Activated gamma-delta T cell treated with Interleukin-2 at 50 U/mL for 16 hours (primary cell): Measurements from ENCODE around the gene RCC1.
"Not testable (repeated sequence)": the region's sequence is repeated elsewhere in the genome, so short reads cannot be mapped to it uniquely, and the experiment has no call there.

Experiments
- DNase-seq: peaks from one replicate; pipeline ENCODE4 v3.0.0-alpha.2; 2020

Gene RCC1

DNA sequence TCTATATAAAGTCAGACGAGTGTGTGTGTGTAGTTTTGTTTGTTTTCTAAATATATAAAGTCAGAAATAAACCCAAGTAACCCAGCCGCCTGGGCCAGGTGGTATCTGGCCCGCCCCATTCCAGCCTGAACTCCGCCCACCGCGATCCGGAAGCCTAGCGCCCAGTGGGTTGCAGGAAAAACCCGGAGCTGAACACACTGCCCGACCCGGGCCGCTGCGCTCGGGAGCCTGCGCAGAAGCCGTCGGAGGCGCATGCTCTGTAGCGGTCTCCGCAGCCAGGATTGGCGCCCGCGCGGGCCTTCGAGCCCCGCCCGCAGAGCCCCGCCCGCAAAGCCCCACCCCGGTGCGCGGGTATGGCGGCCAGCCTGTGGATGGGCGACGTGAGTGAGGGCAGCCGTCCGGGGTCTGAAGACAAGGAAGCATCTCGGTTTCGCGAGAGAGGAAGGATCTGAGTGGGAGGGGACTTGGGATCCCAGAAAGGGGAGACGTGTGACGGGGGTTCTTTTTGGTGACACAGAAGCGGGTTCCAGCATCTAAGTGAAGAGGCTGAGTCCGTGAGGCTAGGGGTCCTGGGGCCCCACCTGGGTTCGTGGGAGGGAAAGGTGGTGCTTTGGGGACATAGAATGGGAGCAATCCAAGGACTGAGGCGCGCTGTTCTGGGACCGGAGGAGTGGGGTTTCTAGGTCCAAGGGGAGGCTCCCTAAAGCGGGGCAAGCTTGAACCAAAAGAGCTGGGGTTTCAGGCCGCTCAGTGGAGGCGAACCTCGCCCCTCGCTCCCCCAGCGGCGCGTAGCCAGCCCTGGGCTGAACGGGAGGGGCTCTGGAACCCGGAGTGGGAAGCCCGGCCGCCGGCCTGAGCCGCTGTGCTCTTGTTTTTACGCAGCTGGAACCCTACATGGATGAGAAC lies 47.2 kb downstream of the RCC1 start, which contains the start of gene TRNAU1AP:
Gene TRNAU1AP, plus strand, starts transcription at position 328 of the 906 bp plus-strand sequence. Its CDS starts 26 bp downstream, at position 354.
- DNase-seq: peak; percentile 96

DNA sequence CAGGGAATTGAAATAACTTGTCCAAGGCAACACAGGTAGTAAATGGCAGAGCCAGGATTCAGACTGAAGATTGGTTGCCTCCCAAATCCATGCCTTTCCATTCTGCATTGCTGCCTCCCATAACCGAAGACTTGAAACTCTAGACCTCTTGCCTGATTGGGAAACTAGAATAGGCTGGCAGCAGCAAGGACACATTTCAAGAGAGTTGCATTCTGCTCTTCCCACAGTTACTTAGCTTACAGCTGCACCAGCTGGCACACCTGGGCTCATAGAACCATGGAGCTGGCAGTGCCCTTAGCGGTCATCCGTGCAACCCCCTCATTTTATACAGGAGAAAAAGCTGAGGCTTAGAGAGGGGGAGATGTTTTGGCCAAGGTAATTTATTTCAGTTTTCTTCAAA lies 55.0 kb downstream of the RCC1 start:
- DNase-seq: no peak

DNA sequence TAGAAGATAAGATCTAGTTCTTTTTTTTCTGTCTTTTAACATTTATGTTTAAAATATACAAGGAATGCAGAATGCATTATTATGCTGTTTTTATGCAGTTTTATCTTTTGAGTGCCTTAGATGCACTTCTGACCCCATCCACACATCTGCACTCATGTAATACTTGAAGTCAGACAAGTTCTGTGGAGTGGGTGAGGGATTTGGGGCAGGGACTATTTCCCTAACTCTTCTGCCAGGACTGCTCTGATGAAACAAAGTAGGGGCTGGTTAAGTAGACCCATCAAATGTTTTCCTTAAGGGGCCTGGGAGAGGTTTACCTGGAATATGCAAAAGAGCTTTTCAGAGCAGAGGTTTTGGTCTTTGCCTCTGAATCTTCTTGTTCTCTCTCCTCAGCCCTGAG lies 58.5 kb downstream of the RCC1 start:
- DNase-seq: no peak

DNA sequence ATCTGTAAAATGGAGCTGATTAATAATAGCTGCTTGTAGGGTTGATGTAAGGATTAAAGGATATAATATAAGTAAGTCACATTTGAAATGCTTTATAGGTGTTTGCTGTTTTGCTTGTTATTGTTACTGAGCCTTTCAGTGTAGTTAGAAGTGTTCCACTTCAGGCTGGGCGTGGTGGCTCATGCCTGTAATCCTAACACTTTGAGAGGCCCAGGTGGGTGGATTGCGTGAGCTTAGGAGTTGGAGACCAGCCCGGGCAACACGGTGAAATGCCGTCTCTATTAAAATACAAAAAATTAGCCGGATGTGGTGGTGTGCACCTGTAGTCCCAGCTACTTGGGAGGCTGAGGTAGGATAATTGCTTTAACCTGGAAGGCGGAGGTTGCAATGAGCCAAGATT lies 59.2 kb downstream of the RCC1 start:
- no peak for DNase-seq

DNA sequence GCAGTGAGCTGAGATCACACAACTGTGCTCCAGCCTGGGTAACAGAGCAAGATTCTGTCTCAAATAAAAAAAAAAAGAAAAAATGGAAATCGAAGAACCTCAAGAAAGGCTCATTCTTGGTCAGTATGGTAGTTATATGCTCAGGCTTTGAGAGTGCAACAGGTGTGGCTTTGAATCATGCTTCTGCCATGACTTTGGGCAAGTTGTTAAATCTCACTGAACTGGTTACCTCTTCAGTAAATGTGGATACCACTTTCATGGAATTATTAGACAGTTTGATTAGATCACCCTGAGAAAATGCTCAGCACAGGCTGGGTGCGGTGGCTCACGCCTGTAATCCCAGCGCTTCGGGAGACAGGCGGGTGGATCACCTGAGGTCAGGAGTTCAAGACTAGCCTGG lies 59.9 kb downstream of the RCC1 start:
- no peak for DNase-seq

DNA sequence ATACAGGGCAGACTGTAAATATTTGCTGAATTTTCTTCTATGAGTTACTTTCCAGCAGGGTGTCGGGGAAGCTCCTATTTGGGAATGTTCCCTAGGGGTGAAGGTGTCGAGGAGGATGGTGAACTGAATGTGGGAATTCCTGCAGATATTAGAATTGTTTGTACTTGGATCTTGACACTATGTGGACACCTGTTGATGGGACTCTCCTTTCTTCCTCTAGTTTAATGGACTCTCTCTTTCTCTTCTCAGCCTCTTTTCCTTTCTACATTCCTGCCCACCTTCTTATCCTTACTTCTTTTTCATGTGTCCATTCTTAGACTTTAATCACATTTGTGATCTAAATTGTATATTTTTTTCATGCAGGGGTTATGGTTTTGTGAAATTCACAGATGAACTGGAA lies 61.1 kb downstream of the RCC1 start:
- no peak for DNase-seq

DNA sequence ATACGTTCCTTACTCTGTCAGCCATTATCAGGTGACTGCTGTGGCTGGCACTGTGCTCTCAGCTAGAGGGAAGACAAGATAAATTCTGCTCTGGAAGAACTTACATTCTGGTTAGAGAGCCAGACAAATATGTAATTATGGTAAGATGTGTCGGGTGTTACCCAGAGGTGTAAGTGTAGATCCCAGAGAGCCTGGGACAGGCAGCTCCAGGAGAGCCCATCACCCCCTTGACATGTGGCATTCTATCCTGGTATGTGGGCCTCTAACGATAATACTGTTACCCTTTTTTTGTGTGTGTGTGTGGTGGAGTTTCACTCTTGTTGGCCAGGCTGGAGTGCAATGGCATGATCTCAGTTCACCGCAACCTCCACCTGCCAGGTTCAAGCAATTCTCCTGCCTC lies 66.1 kb downstream of the RCC1 start:
- DNase-seq: no peak

DNA sequence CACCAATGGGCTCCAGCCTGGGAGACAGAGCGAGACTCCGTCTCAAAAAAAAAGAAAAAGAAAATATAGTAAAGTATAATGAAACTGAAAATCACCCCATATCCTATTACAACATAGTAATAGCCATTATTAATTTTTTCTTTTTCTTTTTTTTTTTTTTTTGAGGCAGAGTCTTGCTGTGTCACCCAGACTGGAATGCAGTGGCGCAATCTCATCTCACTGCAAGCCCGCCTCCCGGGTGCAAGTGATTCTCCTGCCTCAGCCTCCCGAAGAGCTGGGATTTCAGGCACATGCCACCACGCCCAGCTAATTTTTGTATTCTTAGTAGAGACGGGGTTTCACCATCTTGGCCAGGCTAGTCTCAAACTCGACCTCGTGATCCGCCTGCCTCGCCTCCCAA lies 67.0 kb downstream of the RCC1 start:
- DNase-seq: not testable (repeated sequence)

DNA sequence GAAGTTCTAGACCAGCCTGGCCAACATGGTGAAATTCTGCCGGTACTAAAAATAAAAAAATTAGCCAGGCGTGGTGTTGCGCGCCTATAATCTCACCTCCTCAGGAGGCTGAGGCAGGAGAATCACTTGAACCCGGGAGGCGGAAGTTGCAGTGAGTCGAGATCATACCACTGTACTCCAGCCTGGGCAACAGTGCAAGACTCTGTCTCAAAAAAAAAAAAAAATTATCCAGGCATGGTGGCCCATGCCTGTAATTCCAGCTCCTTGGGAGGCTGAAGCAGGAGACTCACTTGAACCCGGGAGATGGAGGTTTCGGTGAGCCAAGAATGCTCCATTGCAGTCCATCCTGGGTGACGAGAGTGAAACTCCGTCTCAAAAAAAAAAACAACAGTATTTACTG lies 67.7 kb downstream of the RCC1 start:
- DNase-seq: no peak

DNA sequence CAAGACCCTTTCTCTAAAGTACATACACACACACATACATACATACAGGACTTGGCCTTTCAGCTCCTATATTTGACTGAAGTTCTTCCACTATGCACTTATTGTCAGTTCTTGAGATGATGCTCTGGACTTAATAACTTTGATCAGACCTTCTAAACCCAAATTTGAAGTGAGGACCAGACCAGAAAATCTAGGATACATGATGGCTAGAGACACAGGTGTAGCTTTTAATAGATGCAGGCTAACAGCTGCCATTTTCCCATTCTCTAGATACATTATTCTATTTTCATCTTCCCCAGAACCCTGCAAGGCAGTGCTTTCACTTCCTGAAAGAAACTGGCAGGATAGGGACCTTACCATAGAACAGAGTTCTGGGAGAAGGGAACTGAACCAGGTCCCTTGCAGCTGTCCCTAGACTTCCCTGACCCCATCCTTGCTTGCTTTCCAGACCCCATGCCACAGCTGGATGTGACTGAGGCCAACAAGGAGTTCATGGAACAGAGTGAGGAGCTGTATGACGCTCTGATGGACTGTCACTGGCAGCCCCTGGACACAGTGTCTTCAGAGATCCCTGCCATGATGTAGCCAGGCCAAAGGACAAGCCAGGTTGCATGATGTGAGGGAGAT lies 71.3 kb downstream of the RCC1 start:
- DNase-seq: no peak

DNA sequence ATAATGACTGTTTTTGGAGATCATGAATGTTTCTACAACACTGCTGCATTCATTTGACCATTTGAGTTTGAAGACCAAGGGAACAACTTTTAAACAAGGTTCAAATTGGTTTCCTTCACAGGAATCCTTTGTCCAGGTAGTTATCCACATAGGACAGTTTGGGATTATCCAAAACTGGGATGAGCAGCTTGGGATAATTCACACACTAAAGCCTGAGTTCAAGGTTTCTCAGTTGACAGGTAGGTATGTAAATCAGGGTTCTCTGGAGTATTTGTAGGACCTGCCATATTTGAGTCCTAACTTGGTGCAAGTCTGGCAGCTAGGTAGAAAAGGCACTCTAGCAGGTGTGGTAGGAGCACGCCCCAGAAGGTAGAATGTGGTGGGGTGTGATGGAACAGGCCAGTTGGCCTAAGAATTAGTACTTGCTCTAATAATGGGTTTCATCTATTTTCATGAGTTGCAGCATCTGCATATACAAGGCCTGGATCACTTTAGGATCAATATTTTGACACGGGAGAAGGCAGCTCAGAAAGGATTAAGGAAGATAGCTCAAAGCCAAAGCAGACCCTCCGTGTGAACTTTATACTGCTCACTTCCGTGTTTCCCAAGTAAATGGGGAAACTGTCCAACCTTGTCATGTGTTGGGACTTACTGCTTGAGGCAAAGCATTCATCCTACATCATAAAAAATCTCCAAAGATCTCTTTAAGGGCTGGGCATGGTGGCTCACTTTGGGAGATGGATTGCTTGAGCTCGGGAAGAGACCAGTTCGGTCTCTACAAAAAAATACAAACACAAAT lies 72.1 kb downstream of the RCC1 start:
- DNase-seq: no peak

DNA sequence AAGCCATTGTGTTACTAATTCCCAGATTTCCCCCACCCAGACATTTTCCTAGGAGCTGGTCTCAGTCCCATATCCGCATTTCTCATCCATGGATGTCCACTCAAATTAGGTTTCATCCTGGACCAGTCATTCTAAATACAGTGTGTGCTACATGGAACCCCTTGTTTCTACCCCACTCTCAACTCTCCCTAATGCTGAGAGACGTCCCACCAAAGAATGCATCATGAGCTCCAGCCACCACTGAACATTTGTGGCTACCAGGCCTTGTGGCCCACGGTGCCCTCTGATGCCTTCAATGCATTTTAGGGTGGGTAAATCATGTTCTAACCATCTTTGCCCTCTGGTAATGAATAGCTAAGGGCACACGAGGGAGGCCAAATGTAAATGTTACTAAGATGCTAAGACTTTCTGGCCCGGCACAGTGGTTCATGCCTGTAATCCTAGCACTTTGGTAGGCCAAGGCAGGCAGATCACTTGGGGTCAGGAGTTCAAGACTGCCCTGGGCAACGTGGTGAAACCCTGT lies 72.9 kb downstream of the RCC1 start:
- no peak for DNase-seq

DNA sequence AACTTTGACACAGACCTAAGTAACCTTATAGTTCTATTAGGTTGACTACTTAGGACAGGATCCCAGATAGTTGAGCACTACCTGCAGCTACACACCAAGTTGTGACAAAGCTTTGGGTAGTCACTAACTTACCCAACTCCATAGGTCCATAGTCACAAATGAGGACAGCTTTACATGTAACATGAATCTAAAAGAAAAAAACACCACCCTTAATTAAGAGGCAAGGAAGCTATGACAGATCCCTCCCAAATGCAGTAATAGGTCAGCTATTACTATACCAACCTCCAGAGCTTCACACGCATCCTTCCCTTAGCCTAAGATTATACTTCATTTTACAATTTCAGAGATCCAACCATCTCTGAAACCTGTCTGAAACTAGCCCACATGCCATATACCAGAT lies 73.6 kb downstream of the RCC1 start:
- no peak for DNase-seq

DNA sequence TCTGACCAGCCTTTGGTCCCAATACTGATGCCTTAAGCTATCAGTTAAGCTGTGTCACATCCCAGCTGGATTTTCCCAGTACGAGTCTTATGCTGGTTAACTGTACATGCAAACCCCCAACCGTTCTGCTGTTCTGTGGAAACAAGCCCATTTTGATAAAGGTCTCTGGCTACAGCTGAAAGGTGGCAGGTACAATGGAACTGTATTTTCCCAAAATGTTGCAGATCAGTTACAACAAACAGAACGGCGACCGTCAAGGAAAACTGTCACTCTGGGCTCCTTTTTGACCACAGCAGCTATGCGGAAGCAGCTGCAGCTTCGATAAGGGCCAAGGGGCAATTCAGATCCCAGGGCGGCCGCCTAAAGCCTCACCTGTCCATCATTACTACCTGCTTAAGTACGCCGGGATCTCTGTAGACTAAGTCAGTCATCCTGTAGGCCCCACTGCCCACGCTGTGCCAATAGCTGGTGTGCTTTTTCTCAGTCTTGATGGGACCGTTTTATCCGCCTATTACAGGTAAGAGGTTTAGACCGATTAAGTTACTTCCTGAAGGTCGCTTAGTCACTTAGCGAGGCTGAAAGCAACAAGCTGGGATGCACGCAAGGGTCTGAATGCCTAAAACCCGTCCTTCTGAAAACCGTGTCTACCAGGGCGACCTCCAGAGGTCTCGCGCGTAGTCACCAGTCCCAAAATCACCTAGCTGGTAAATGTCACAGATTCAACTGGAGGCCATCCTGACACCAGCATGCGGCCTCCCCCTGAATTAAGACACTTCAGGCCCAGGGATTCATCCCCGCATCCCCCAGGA lies 75.1 kb downstream of the RCC1 start:
- DNase-seq: peak; percentile 49

DNA sequence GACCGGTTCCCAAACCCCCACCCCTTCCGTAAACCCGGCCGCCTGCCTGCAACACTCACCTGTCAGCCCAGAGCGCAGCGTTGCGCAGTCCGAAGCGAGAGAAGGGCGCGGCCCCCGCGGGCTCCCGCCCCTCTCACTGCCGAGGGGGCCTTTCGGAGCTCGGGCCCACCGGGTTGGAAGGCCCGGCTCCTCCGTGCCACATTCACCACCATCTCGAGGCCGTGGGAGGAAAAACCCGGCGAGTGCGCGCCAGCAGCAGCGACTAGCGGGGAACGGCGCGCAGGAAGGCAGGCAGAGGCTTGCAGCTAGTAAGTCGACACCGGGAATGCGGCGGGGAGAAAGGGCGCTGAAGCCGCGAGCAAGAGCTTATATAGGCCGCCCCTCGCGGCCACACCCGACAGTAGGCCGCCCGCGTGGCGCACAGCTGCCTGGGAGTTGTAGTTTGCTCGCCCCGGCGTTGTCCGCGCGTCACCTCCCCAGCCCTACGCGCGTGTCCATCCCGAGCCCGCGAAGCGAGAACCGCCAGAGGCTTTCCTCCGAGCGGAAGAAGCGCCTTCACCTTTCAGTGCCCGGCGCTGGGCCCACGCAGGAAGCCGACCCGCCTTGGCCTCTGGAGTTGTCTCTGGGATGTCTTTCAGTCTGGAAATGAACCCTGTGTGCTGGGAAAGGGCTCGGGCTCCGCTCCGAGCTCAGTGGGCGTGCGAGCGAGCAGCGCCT lies 75.8 kb downstream of the RCC1 start:
- peak; percentile 88 for DNase-seq

DNA sequence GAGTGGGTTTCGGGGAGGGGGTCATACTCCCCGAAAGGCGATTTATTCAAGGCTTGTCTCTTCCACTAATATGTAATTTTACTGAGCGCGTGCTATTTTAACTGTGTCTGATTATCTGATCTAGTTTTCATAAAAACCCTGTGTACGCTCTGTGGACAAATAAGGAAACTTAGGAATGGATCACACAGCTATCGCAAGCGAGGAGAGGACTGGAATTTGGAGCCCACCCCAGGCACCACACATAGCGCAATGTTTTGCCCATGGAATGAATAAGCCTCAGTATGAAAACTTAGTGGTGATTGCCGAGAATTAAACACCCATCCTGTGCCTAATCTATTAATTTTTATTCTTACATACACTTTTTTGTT lies 76.4 kb downstream of the RCC1 start:
- DNase-seq: no peak

DNA sequence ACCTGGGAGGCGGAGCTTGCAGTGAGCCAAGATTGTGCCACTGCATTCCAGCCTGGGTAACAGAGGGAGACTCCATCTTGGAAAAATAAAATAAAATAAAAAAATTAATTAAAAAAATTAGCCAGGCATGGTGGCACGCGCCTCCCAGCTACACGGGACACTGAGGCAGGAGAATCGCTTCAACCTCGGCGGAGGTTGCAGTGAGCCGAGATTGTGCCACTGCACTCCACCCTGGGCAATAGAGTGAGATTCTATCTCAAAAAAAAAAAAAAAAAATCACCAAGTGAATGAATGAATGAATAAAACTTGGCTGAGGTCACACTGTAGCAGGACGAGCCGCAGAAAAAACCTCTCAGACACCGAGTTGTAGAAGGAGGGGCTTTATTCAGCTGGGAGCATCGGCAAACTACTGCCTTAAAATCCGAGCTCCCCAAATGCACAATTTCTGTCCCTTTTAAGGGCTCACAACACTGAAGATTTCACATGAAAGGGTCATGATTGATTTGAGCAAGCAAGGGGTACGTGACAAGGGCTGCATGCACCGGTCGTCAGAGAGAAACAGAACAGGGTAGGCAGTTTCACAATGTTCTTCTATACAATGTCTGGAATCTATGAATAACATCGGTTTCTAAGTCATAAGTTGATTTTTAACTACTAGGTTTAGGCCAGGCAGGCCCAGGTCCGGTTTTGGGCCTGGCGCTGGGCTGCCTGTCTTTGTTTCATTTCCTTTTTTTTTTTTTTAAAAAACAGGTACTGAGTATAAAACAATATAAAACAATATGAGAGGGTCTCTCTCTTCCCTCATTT lies 80.9 kb downstream of the RCC1 start:
- DNase-seq: not testable (repeated sequence)
